ENCODE data around the gene E2F1.

Gene E2F1

DNA sequence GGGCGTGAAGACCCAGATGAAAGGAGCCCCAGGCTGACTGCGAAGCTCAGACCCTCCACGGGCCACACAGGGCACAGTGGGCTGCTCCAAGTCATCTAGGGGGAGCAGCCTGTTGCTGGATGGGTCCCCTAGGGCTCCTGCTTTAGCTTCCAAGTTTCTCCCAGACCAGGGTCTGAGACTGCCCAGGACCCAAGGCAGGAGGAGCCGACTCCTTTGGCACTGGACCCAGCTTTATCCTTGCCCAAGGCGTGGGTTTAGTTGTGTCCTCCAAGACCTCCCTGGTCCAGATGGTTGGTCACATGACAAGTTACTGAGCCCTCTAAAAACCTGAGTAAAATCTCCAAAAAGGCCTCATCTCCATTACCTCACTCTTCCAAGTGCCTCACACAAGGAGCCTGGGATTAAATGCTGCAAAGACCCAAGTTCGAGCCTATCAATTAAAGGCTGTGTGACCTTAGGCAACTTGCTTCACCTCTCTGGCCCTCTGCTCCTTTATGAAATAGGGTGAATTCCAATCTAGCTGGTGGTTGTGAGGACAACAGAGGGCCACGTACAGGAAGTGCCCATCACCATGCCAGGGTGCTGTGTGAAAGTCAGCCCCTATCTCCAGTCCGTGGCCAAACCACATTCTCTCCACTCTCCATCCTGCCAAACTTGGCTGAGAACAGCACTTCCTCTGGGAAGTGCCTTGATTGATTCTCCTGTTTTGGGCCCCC lies 14.5 kb downstream of the E2F1 start:
- no peak for DNase-seq (ENCODE audit: low spot score)

DNA sequence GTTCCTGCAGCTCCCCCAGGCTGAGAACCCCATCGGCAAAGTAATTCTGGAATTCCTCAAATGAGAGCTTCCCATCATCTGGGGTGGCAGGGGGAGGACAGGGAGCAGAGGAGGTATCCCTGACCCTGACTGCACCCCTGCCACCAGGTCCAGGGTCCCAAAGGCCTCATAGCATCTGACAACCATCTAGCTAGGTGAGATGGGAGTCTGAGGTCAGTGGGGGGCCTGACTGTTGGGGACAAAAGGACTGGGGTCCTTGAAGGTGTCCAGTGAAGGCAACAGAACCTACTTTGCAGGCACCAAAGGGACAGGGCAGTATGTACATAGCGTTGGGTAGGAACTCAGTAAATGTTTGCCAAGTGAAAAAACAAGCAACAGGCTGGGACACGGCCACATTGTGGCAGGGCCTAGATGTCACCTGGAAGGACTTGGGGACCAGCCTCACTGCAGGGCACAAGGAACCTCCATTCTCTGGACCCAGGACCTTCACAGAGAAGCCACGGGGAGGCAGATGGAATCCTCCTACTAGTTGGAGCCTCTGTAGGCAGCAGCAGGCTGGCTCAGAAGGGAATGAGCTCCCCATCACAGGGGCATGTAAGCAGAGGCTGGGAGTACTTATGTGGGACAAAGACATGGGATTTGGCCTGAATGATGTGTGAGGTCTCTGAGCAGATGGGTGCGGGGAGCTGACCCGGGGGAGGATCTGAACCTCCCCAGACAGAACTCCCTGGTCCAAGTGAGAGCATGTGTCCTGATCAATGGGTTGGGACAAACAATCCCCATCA lies 15.3 kb downstream of the E2F1 start:
- DNase-seq (ENCODE audit: low spot score) = no peak

GRCh38 chr20:33669873-33670640 lies 16.1 kb downstream of the E2F1 start:
- DNase-seq (ENCODE audit: low spot score) = no peak

GRCh38 chr20:33669224-33669623 lies 17.0 kb downstream of the E2F1 start:
- DNase-seq (ENCODE audit: low spot score) = no peak

DNA sequence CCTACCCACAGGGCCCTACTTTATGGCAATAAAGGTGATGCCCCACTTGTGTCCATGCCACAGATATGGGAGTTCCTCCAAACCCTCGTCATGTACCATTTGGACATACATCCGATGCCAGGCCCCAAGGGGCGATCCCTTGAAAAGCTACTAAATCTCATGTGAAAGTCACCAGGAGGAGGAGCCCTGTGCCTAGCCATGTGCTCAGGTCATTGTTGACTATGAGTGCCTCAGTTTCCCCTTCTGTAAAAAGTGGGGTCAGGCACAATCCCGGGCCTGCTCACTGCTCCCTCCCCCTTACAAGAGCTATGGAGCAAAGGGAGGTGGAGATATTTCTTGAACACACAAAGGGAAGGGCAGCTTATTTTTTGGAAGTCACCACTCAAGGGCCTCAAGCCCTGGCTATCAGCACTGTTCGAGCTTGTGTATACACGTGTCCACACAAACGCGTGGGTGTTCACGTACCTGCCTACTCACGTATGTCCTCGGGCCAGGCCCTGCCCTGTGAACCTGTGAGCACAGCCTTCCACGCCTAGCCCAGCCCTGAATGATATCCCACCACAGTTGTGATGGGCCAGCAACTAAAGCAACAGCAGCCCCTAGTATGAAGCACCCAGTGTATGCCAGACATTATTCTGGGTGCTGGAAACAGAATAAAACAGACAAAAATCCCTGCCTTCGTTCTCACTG lies 17.6 kb downstream of the E2F1 start:
- no peak for DNase-seq (ENCODE audit: low spot score)

GRCh38 chr20:33667676-33668465 lies 18.3 kb downstream of the E2F1 start:
- DNase-seq (ENCODE audit: low spot score) = peak; percentile 86

DNA sequence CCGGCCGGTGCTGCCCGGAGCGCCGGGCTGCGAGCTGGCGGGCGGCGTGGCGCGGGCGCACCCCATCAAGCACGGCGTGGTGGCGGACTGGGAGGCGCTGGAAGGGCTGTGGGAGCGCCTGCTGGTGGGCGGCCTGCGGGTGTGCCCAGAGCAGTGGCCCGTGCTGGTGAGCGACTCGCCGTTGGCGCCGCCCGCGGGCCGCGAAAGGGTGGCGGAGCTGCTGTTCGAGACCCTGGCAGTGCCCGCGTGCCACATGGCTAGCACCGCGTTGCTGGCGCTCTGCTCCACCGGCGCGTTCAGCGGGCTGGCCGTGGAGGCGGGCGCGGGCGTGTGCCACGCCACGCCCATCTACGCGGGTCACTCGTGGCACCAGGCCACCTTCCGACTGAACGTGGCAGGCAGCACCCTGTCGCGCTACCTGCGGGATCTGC lies 18.9 kb downstream of the E2F1 start:
- peak; percentile 67 for DNase-seq (ENCODE audit: low spot score)

DNA sequence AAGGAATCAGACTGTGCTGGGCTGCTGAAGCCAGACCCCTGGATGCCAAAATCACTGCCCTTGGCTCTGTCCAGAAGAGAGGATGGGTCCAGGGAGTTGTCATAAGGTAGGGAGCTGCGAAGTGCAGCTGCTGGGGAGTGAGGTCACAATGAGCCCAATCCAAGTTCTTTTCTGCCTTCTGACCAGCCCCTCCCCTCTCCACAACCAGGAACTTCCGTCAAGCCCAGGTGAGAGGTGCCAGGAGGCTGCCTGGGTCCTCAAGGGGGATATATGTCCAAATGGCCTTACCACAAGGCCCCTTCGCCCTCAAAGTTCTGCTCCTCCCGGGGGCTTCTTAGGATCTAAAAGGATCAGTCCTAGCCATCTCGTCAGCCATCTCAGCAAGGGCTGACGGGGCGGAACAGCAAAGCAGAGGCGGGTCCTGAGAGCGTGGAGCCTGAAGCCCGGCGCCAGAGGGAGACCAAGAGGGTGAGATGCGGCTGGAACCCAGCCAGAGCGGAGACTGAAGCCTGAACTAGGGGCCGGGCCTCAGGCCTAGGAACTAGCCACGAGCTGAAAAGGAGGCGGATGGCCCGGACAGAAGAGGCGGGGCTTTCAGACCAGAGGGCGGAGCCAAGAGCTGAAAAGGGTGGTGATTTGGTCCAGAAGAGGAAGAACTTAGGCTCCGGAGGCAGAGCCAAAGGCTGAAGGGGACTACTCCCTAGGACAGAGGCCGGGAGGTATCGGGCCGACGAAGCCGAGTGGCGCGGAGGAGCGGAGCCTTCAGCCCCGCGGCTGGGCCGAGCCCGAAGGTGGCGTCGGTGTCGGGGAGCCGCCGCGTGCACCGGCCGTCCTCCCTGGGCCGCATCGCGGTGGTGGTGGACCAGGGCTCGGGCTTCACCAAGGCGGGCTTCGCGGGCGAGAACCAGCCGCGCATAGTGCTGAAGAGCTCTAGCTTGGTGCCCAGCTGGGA lies 19.6 kb downstream of the E2F1 start, which contains the start of gene ACTL10:
Gene ACTL10 (plus strand): TSS at position 651 of the 952 bp plus-strand sequence. CDS start 555 bp downstream, outside the sequence.
- DNase-seq (ENCODE audit: low spot score) = peak; percentile 91

GRCh38 chr20:33664762-33665144 lies 21.4 kb downstream of the E2F1 start:
- no peak for DNase-seq (ENCODE audit: low spot score)

DNA sequence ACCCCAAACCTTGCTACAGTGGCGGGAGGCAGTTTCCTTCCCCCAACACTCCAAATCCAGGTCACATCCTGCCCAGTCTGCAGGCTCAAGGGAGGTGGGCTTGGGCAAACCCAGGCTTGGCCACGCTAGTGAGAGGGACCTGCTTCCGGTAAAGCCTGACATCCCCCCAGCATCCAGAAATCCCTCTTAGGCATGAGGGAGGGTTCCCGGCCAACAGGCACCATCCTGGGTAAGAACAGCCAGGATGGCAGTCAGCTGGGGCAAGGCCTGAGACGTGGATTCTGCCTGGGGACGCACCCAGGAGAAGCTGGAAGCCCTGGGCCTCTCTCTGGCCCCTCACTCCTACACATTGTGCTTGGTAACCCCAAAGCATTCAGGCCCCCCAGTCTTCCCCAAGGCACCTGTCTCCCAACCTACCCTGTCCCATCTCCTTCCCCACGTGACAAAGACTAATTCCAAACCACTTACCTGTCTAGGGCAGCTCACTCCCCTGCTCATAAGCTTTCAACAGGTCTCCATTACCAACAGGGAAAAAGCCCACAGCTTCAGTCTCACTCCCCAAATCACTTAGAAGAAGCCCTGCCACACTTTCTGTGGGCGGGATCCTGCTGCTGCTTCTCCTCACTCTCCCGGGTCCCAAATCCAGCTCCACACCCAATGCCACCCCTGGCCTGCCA lies 22.0 kb downstream of the E2F1 start:
- no peak for DNase-seq (ENCODE audit: low spot score)

- DNase-seq (ENCODE audit: low spot score) = peak; percentile 88
Measured at GRCh38 chr20:33663161-33664084, 22.8 kb downstream of the E2F1 start.

DNA sequence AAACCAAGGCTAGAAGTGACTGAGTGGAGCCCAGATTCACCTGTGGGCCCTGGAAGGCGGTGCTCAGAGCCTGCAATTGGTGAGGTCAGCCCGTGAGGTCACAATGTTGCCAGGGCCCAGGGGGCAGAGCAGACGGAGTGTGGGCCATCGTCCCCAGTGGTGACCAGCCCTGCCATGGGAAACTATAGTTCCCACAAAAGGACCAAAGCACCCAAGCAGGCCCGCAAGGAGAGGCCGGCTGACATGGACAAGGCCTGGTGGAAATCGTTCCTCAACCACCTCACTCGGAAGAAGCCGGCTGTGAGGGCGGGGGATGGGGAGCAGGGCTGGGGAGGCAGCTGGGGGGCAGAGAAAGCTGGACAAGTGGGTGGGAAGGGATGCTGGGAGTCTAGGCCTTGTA lies 24.0 kb downstream of the E2F1 start, which contains the start of gene C20orf144:
Gene C20orf144 (plus strand): TSS at position 156 of the 400 bp plus-strand sequence. CDS start 19 bp downstream, at position 175.
- no peak for DNase-seq (ENCODE audit: low spot score)

GRCh38 chr20:33660685-33661058 lies 25.5 kb downstream of the E2F1 start:
- DNase-seq (ENCODE audit: low spot score) = no peak

- DNase-seq (ENCODE audit: low spot score) = no peak
Measured at GRCh38 chr20:33660035-33660684, 26.0 kb downstream of the E2F1 start.

DNA sequence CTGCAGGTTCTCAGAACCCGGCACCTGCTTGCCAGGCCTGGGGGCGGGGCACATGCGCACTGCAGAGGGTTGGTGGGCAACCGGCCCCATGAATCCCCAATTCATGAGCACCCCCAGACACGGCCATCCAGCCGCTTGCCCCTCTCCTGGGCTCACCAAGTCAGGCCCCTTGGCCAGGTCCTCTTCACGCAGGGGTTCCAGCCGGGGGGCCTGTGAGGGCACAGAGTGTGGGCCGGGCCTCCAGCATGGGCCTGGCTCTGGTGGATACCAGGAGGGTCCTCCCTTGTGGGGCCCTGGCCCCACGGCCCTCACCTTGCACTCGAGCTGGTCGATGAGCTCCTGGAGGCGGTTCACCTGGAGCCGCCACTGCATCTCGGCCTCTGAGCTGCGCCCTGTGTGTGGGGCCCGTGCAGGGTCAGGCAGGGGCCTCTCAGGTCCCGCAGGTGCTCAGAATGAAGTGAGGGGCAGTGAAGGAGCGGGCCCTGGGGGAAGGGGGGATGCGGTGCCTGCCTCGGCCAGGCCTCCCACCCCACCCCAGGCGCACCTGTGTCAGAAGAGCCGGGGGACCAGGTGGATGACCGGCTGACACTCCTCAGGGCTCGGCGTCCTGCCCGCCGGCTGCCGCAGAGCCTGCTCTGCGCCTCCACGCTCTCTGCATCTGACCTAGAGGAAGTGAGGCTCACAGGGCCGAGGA lies 26.7 kb downstream of the E2F1 start:
- no peak for DNase-seq (ENCODE audit: low spot score)

- DNase-seq (ENCODE audit: low spot score) = no peak
Measured at GRCh38 chr20:33658929-33659328, 27.3 kb downstream of the E2F1 start.

GRCh38 chr20:33658510-33658909 lies 27.7 kb downstream of the E2F1 start:
- DNase-seq (ENCODE audit: low spot score) = no peak

Data from ecto neural progenitor cell (in vitro differentiated cells).